ENCODE measurements around the gene PRDM16.
"Not testable (repeated sequence)": the region's sequence is repeated elsewhere in the genome, so short reads cannot be mapped to it uniquely, and the experiment has no call there.

Gene PRDM16

GRCh38 chr1:3087049-3087448 is 18.0 kb downstream of the PRDM16 start:
- DNase-seq (ENCODE audit: low read depth in 2 of 2): no peak
- H3K4me3 ChIP-seq (replicated peaks in 1 of 2; ENCODE audit: low read depth in 2 of 2, low read length in 2 of 2): no peak overlapping the region
- TF ChIP-seq, protein P1, sequence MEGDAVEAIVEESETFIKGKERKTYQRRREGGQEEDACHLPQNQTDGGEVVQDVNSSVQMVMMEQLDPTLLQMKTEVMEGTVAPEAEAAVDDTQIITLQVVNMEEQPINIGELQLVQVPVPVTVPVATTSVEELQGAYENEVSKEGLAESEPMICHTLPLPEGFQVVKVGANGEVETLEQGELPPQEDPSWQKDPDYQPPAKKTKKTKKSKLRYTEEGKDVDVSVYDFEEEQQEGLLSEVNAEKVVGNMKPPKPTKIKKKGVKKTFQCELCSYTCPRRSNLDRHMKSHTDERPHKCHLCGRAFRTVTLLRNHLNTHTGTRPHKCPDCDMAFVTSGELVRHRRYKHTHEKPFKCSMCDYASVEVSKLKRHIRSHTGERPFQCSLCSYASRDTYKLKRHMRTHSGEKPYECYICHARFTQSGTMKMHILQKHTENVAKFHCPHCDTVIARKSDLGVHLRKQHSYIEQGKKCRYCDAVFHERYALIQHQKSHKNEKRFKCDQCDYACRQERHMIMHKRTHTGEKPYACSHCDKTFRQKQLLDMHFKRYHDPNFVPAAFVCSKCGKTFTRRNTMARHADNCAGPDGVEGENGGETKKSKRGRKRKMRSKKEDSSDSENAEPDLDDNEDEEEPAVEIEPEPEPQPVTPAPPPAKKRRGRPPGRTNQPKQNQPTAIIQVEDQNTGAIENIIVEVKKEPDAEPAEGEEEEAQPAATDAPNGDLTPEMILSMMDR (IDR thresholded peaks at IDR 0.05; ENCODE audit: low read depth, low read length): no peak

DNA sequence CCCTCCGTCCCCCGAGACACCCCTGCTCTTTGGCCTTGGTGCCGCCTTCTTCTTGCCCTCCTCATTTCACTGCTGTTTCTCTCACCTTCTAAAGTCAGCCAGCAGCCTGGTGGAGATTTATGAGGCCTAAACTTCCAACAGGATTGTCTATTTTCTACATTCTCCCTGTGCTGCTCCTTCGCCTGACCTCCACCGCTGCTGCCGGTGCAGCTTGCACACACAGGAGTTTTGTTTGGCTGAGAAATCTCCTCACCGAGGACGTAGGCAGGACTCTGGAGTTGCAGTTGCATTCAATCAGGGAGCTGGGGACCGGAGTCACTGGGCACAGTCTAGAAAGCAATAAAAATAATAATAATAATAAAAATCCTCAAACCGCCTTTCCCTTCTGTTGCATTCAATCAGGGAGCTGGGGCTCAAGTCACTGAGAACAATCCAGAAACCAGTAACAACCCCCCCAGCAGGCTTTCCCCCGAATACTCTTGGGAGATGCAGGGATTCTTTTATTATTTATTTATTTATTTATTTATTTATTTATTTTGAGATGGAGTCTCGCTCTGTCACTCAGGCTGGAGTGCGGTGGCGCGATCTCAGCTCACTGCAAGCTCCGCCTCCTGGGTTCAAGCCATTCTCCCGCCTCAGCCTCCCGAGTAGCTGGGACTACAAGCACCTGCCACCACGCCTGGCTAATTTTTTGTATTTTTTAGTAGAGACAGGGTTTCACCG is 19.1 kb downstream of the PRDM16 start:
- DNase-seq (ENCODE audit: low read depth in 2 of 2); H3K4me3 ChIP-seq (replicated peaks in 1 of 2; ENCODE audit: low read depth in 2 of 2, low read length in 2 of 2): not testable (repeated sequence)

- no peak overlapping the region for H3K4me3 ChIP-seq (replicated peaks in 1 of 2; ENCODE audit: low read depth in 2 of 2, low read length in 2 of 2)
- DNase-seq (ENCODE audit: low read depth in 2 of 2): no peak
- TF ChIP-seq, protein P1 (IDR thresholded peaks at IDR 0.05; ENCODE audit: low read depth, low read length): no peak
Observed at GRCh38 chr1:3089490-3089889, 20.5 kb downstream of the PRDM16 start.

DNA sequence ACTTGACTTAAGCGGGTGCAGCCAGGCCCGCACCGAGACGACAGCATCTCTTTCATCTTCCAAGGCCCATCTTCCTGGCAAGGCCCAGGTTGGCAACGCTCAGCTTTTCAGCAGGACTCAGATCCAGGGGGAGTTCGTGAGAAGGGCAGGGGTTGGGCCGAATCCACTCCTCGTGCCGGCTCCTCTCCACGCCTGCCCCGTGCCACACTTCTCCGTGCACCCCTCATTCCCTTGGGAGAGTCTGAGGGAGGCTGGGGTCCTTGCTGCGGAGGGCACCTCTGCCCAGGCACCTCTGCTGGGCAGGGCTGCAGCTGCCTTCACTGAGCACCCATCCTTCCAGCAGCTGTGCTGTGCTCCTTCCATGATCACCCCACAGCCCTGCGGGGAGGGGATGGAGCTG is 22.3 kb downstream of the PRDM16 start:
- DNase-seq (ENCODE audit: low read depth in 2 of 2): no peak
- TF ChIP-seq, protein P1 (IDR thresholded peaks at IDR 0.05; ENCODE audit: low read depth, low read length): no peak
- H3K4me3 ChIP-seq (replicated peaks in 1 of 2; ENCODE audit: low read depth in 2 of 2, low read length in 2 of 2): no peak overlapping the region

DNA sequence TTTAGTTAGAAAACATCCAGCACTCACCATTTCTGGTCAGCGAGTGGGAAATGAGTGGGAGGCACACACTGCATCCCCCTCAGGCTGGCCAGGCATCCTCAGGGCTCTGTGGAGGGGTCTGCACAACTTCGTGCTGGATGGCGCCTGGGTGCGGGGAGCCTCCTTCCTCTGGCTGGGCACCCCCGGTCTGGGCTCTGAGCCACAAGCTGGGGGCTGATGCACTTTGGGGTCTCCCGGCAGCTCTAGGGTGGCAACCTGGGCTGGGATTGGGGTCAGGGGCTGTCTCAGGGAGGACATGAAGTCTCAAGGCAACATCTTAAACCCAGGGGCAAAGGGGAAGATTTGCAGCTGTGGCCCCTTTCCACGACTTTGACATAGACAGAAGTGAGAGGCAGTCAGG is 23.5 kb downstream of the PRDM16 start:
- no peak for DNase-seq (ENCODE audit: low read depth in 2 of 2)
- TF ChIP-seq, protein P1 (IDR thresholded peaks at IDR 0.05; ENCODE audit: low read depth, low read length): no peak
- no peak overlapping the region for H3K4me3 ChIP-seq (replicated peaks in 1 of 2; ENCODE audit: low read depth in 2 of 2, low read length in 2 of 2)

DNA sequence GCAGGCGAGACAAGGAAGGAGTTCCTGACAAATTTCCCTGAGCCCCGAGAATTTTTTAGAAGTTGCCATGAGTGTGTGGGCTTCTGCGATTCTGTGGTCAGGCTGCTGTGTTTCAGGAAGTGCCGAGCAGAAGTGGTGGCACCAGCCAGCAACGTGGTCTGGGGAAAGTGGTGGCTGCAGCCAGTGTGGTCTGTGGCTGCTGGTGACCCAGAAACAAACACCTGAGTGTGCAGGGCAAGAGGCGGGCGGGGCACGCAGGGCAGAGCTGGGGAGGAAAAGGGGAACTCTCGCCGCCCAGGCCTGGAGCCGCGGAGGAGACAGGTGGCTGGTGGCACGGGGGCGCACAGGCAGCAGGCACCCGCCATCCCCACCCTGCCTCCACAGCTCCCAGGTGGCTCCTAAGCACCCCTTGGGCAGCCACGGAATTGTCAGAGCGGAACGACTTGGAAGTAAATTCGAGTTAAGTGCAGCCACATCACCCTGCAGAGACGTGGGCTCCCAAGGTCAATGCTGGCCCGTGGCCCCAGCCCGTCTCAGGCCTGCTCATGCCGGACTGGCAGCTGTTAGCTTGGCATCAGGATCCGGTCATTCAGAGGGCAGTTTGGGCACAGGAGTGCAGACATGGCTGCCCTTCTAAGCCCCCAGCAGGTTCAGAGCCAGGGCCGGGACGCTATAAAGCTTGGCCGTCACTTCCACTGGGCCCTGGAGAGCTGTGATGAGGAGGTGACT is 25.1 kb downstream of the PRDM16 start:
- DNase-seq (ENCODE audit: low read depth in 2 of 2): no peak
- H3K4me3 ChIP-seq (replicated peaks in 1 of 2; ENCODE audit: low read depth in 2 of 2, low read length in 2 of 2): no peak overlapping the region
- TF ChIP-seq, protein P1 (IDR thresholded peaks at IDR 0.05; ENCODE audit: low read depth, low read length): no peak

All from cardiac fibroblast (primary cell).